WTC11 (cell line): ENCODE results near the gene SASS6. TPM values are rescaled to one million over a fixed set of nuclear protein-coding genes. Genes with fewer than 3 reads are reported as not detected.
"Not testable (repeated sequence)": the region's sequence is repeated elsewhere in the genome, so short reads cannot be mapped to it uniquely, and the experiment has no call there.

Experiments used
- ATAC-seq: fragments of 200-7000 bp; cut with Tn5 transposase; 2 replicates; pipeline ENCODE4 v1.10.0; 2021; ENCODE audit warnings: mild to moderate bottlenecking, moderate library complexity
- CTCF ChIA-PET: fragments of 300-600 bp; sonication (Branson Sonifier 250); formaldehyde crosslinking; loops from one replicate; lab custom pipeline; 2021; ENCODE audit warnings: antibody characterized with exemption; lab: Charles Lee
- POLR2A ChIA-PET: fragments of 350-600 bp; sonication (Branson Sonifier 250); formaldehyde crosslinking; loops from one replicate; lab custom pipeline; 2021; ENCODE audit warnings: antibody characterized with exemption; lab: Charles Lee
- DNase-seq: peaks from one replicate; pipeline ENCODE4 v3.0.0; 2021; ENCODE audit warnings: low spot score
- H3K27ac Mint-ChIP-seq: 2 replicates; pipeline ENCODE4 v1.8.0; 2021; ENCODE audit warnings: mixed read lengths
- H3K27me3 Mint-ChIP-seq: 2 replicates; pipeline ENCODE4 v1.8.0; 2021; ENCODE audit warnings: low read depth, mild to moderate bottlenecking, moderate library complexity, mixed read lengths
- H3K36me3 Mint-ChIP-seq: 2 replicates; pipeline ENCODE4 v1.8.0; 2021; ENCODE audit warnings: mixed read lengths
- H3K4me1 Mint-ChIP-seq: 2 replicates; pipeline ENCODE4 v1.8.0; 2022; ENCODE audit warnings: mixed read lengths
- H3K4me3 Mint-ChIP-seq: 2 replicates; pipeline ENCODE4 v1.8.0; 2021; ENCODE audit warnings: mild to moderate bottlenecking, moderate library complexity, mixed read lengths
- H3K9me3 Mint-ChIP-seq: 2 replicates; pipeline ENCODE4 v1.8.0; 2021; ENCODE audit warnings: mixed read lengths
- FOXK1 ChIP-seq: sonication (generic); formaldehyde crosslinking; IDR thresholded peaks from 2 replicates; pipeline ENCODE4 v1.8.0; 2022; ENCODE audit warnings: mild to moderate bottlenecking, moderate library complexity, missing genetic modification reagents
- IRF2 ChIP-seq: sonication (generic); formaldehyde crosslinking; IDR thresholded peaks from 2 replicates; pipeline ENCODE4 v1.8.0; 2022; ENCODE audit warnings: low read depth, missing genetic modification reagents, borderline replicate concordance
- JAZF1 ChIP-seq: fragments of 250-450 bp; sonication (Bioruptor Pico); IDR thresholded peaks from 2 replicates; pipeline ENCODE4 v1.9.0; 2021; ENCODE audit warnings: moderate library complexity, mild to moderate bottlenecking, inconsistent platforms
- KAT7 ChIP-seq: sonication (generic); formaldehyde crosslinking; IDR thresholded peaks from 2 replicates; pipeline ENCODE4 v1.8.1; 2023; ENCODE audit warnings: missing genetic modification reagents, mild to moderate bottlenecking, borderline replicate concordance
- NFATC4 ChIP-seq: fragments of 250-450 bp; sonication (Bioruptor Pico); IDR thresholded peaks from 2 replicates; pipeline ENCODE4 v1.9.0; 2021; ENCODE audit warnings: mild to moderate bottlenecking
- OVOL2 ChIP-seq: fragments of 250-450 bp; sonication (Bioruptor Pico); IDR thresholded peaks from 2 replicates; pipeline ENCODE4 v1.9.0; 2021; ENCODE audit warnings: mild to moderate bottlenecking, borderline replicate concordance
- PRRX2 ChIP-seq: fragments of 250-450 bp; sonication (Bioruptor Pico); IDR thresholded peaks from 2 replicates; pipeline ENCODE4 v1.8.0; 2021; ENCODE audit warnings: mild to moderate bottlenecking
- ZBTB21 ChIP-seq: sonication (generic); formaldehyde crosslinking; IDR thresholded peaks from 2 replicates; pipeline ENCODE4 v1.8.1; 2023; ENCODE audit warnings: mild to moderate bottlenecking, missing genetic modification reagents, borderline replicate concordance
- ZBTB43 ChIP-seq: sonication (generic); formaldehyde crosslinking; IDR thresholded peaks from 2 replicates; pipeline ENCODE4 v1.8.1; 2023; ENCODE audit warnings: mild to moderate bottlenecking, missing genetic modification reagents
- ZMAT4 ChIP-seq: fragments of 250-450 bp; sonication (Bioruptor Pico); IDR thresholded peaks from 2 replicates; pipeline ENCODE4 v1.9.0; 2021; ENCODE audit warnings: mild to moderate bottlenecking
- ZNF232 ChIP-seq: sonication (generic); formaldehyde crosslinking; IDR thresholded peaks from 2 replicates; pipeline ENCODE4 v1.8.0; 2022; ENCODE audit warnings: mild to moderate bottlenecking, missing genetic modification reagents
- ZNF425 ChIP-seq: fragments of 250-450 bp; sonication (Bioruptor Pico); conservative IDR thresholded peaks from 2 replicates; pipeline ENCODE4 v1.9.0; 2021; ENCODE audit warnings: mild to moderate bottlenecking
- total RNA-seq: library from RNA; stranded (reverse); gene quantifications from 3 replicates; pipeline ENCODE4 v1.2.3, GENCODE V29; 2021
- TF ChIP-seq, protein P1 (sequence below): fragments of 250-450 bp; sonication (Bioruptor Pico); IDR thresholded peaks from 2 replicates; pipeline ENCODE4 v1.9.0; 2021; ENCODE audit warnings: moderate library complexity, mild to moderate bottlenecking, inconsistent platforms, borderline replicate concordance
- TF ChIP-seq, protein P2 (sequence below): sonication (generic); formaldehyde crosslinking; IDR thresholded peaks from 2 replicates; pipeline ENCODE4 v1.8.1; 2022; ENCODE audit warnings: low read depth, mild to moderate bottlenecking, moderate library complexity, missing genetic modification reagents, borderline replicate concordance
- TF ChIP-seq, protein P3 (sequence below): sonication (generic); formaldehyde crosslinking; IDR thresholded peaks from 2 replicates; pipeline ENCODE4 v1.8.1; 2023; ENCODE audit warnings: mild to moderate bottlenecking, moderate library complexity, missing genetic modification reagents

SASS6 gene
- total RNA-seq, 1 experiment from 2014 or later, result 13.6 TPM

DNA sequence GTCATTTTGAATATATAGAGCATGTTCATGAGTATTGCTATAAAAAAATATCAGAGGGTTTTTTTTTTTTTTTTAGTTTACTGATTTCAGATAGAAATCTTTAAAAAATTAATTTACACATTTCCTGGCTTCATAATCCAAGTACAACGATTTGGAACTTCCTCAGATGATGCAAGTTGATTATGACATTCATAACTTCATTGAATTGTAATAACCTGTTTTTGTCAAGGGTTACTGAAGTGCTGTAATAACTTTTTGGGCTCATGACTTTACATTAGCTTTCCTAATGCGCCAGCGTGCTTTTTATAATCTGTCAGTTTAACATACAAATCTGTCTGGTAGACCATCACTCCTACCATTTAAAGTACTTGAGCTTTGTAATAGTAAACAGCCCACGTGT lies 81.3 kb downstream of the SASS6 start (continued):
- TF ChIP-seq ZBTB43 (CRISPR knock-in tag) (no peak), NFATC4 (CRISPR knock-in tag) (no peak)

DNA sequence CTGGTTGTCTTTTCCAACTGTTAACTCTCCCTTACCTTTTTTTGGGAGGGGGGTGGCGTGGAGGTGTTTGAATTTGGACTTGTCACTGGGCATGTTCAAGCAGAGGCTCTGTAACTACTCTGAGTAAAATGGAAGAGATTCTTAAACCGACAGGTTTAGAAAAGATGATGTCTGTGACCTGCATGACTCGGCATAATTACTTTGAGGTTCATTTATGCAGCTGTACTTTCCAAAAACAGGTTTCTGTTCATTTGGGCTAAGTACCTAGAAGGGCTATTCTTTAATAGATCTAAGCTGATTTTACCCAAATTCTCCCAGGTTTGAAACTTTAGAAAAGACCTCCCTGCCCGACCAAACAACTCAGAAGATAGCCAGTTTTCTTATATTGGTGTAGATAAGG lies 82.6 kb downstream of the SASS6 start:
- ATAC-seq (no peak), DNase-seq (no peak)
- CTCF ChIA-PET, result no interaction called here
- POLR2A ChIA-PET, result no interaction called here
- TF ChIP-seq ZNF232 (CRISPR knock-in tag), result no peak
- TF ChIP-seq, protein P1, sequence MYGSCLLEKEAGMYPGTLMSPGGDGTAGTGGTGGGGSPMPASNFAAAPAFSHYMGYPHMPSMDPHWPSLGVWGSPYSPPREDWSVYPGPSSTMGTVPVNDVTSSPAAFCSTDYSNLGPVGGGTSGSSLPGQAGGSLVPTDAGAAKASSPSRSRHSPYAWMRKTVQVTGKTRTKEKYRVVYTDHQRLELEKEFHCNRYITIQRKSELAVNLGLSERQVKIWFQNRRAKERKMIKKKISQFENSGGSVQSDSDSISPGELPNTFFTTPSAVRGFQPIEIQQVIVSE (CRISPR knock-in tag), result no peak
- Mint-ChIP-seq H3K4me1 (peaks cover 40% of the 10 kb centered on the region), H3K36me3 (peaks cover 3% of the 10 kb centered on the region; the same call in 1 of the 2 replicates), H3K27me3 (no peaks in the 10 kb centered on the region), H3K27ac (peak overlapping the region; percentile 88), H3K9me3 (no peaks in the 10 kb centered on the region), H3K4me3 (no peak overlapping the region)

GRCh38 chr1:100047235-100047708 lies 85.5 kb downstream of the SASS6 start:
- POLR2A ChIA-PET, result interaction anchor here (1.7 kb wide), 1 partner anchor 10 kb away, joined by 6 read pairs; a partner anchor contains a TSS
- H3K4me3 Mint-ChIP-seq, DNase-seq, ATAC-seq, H3K9me3 Mint-ChIP-seq, CTCF ChIA-PET, H3K27me3 Mint-ChIP-seq: not testable (repeated sequence)
- H3K4me1 Mint-ChIP-seq, result peaks cover 49% of the 10 kb centered on the region
- peaks cover 15% of the 10 kb centered on the region for H3K36me3 Mint-ChIP-seq
- H3K27ac Mint-ChIP-seq, result peak overlapping the region; percentile 50; the same call in 1 of the 2 replicates

- ChIA-PET CTCF (no interaction called here), POLR2A (no interaction called here)
- H3K27ac Mint-ChIP-seq, result peak overlapping the region; percentile 78; the same call in 1 of the 2 replicates
- peaks cover 58% of the 10 kb centered on the region for H3K4me1 Mint-ChIP-seq
- H3K36me3 Mint-ChIP-seq, result peaks cover 11% of the 10 kb centered on the region
- H3K4me3 Mint-ChIP-seq, result no peak overlapping the region
- TF ChIP-seq KAT7 (CRISPR knock-in tag), result no peak
- TF ChIP-seq, protein P1 (CRISPR knock-in tag), result no peak
- TF ChIP-seq ZBTB21 (CRISPR knock-in tag), result no peak
- TF ChIP-seq, protein P2, sequence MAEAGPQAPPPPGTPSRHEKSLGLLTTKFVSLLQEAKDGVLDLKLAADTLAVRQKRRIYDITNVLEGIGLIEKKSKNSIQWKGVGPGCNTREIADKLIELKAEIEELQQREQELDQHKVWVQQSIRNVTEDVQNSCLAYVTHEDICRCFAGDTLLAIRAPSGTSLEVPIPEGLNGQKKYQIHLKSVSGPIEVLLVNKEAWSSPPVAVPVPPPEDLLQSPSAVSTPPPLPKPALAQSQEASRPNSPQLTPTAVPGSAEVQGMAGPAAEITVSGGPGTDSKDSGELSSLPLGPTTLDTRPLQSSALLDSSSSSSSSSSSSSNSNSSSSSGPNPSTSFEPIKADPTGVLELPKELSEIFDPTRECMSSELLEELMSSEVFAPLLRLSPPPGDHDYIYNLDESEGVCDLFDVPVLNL (CRISPR knock-in tag), result no peak
- no peak for TF ChIP-seq JAZF1 (CRISPR knock-in tag)
- TF ChIP-seq PRRX2, result no peak
- TF ChIP-seq, all 79 proteins: peak for 0
- DNase-seq, result no peak
- Mint-ChIP-seq H3K27me3 (no peaks in the 10 kb centered on the region), H3K9me3 (peaks cover 9% of the 10 kb centered on the region)
- no peak for ATAC-seq
These were observed 87.5 kb downstream of the SASS6 start for GRCh38 chr1:100045206-100045605.

- POLR2A ChIA-PET, result no interaction called here
- ATAC-seq (no peak), DNase-seq (no peak)
- peaks cover 43% of the 10 kb centered on the region for H3K4me1 Mint-ChIP-seq
- peaks cover 14% of the 10 kb centered on the region for H3K9me3 Mint-ChIP-seq
- H3K4me3 Mint-ChIP-seq, result peak overlapping the region; percentile 93
- no peaks in the 10 kb centered on the region for H3K27me3 Mint-ChIP-seq
- H3K36me3 Mint-ChIP-seq, result peaks cover 14% of the 10 kb centered on the region
- TF ChIP-seq, protein P3, sequence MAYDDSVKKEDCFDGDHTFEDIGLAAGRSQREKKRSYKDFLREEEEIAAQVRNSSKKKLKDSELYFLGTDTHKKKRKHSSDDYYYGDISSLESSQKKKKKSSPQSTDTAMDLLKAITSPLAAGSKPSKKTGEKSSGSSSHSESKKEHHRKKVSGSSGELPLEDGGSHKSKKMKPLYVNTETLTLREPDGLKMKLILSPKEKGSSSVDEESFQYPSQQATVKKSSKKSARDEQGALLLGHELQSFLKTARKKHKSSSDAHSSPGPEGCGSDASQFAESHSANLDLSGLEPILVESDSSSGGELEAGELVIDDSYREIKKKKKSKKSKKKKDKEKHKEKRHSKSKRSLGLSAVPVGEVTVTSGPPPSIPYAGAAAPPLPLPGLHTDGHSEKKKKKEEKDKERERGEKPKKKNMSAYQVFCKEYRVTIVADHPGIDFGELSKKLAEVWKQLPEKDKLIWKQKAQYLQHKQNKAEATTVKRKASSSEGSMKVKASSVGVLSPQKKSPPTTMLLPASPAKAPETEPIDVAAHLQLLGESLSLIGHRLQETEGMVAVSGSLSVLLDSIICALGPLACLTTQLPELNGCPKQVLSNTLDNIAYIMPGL, result no peak
- TF ChIP-seq ZMAT4 (CRISPR knock-in tag) (no peak), FOXK1 (no peak), ZNF425 (no peak), OVOL2 (CRISPR knock-in tag) (no peak), IRF2 (no peak)
- peak overlapping the region; percentile 97 for H3K27ac Mint-ChIP-seq
- CTCF ChIA-PET, result no interaction called here
These were observed 93.1 kb downstream of the SASS6 start for GRCh38 chr1:100039591-100039990.
